Measurements from ENCODE around the gene PSMD7.

PSMD7 gene

GRCh38 chr16:74305281-74305680 is 8.7 kb downstream of the PSMD7 start:
- Histone ChIP-seq H2BK15ac (ENCODE audit: low read depth, poor library complexity, severe bottlenecking) (no peak overlapping the region), H3K4ac (ENCODE audit: low read depth in 1 of 2, low read length in 2 of 2) (peak overlapping the region in 1 of 2 experiments; percentile 16), H3K9me3 (ENCODE audit: control insufficient read depth, low read length) (no peaks in the 10 kb centered on the region), H3K14ac (ENCODE audit: low read length in 2 of 2) (no peak overlapping the region), H4K8ac (ENCODE audit: low read length) (no peak overlapping the region), H3K27me3 (ENCODE audit: control insufficient read depth in 1 of 2, insufficient read depth in 1 of 2, low read length in 2 of 2) (no peaks in the 10 kb centered on the region), H3K36me3 (ENCODE audit: control insufficient read depth in 1 of 2, insufficient read depth in 2 of 2, low read depth in 1 of 2, low read length in 2 of 2) (peaks cover 33 to 75% of the 10 kb centered on the region in 2 experiments), H3K18ac (ENCODE audit: low read depth in 1 of 2, low read length in 2 of 2) (no peak overlapping the region), H3K9ac (ENCODE audit: low read length) (no peak overlapping the region), H2BK120ac (ENCODE audit: low read depth, low read length) (no peak overlapping the region), H3K23ac (ENCODE audit: low read length in 2 of 2) (no peak overlapping the region), H3K4me1 (ENCODE audit: control insufficient read depth, insufficient read depth, low read depth, low read length) (no peaks in the 10 kb centered on the region), H3K79me1 (replicated peaks; ENCODE audit: low read length, poor library complexity, severe bottlenecking) (peaks cover 19% of the 10 kb centered on the region), H3K4me3 (ENCODE audit: insufficient read depth in 1 of 2, low read depth in 1 of 2, low read length in 2 of 2) (no peak overlapping the region), H2BK12ac (ENCODE audit: low read length in 2 of 2) (no peak overlapping the region), H2BK5ac (ENCODE audit: low read depth, low read length, poor library complexity, severe bottlenecking) (no peak overlapping the region), H4K91ac (ENCODE audit: low read length) (no peak overlapping the region), H2AK5ac (ENCODE audit: low read length, severe bottlenecking) (no peak overlapping the region), H3K27ac (ENCODE audit: low read length, poor library complexity, severe bottlenecking) (no peak overlapping the region), H2AFZ (ENCODE audit: low read depth, low read length) (no peak overlapping the region), H3K4me2 (ENCODE audit: low read length, poor library complexity, severe bottlenecking) (no peak overlapping the region)
- DNase-seq: no peak
- 96% methylated on average over 11 of the region's 11 CpGs for WGBS

- Histone ChIP-seq H2BK5ac (ENCODE audit: low read depth, low read length, poor library complexity, severe bottlenecking) (no peak overlapping the region), H3K4ac (ENCODE audit: low read depth in 1 of 2, low read length in 2 of 2) (no peak overlapping the region), H3K4me1 (ENCODE audit: control insufficient read depth, insufficient read depth, low read depth, low read length) (no peaks in the 10 kb centered on the region), H3K9ac (ENCODE audit: low read length) (no peak overlapping the region), H3K18ac (ENCODE audit: low read depth in 1 of 2, low read length in 2 of 2) (no peak overlapping the region), H3K4me2 (ENCODE audit: low read length, poor library complexity, severe bottlenecking) (no peak overlapping the region), H3K23ac (ENCODE audit: low read length in 2 of 2) (no peak overlapping the region), H2AFZ (ENCODE audit: low read depth, low read length) (no peak overlapping the region), H2AK5ac (ENCODE audit: low read length, severe bottlenecking) (no peak overlapping the region), H4K8ac (ENCODE audit: low read length) (no peak overlapping the region), H2BK12ac (ENCODE audit: low read length in 2 of 2) (no peak overlapping the region), H3K14ac (ENCODE audit: low read length in 2 of 2) (no peak overlapping the region), H3K27me3 (ENCODE audit: control insufficient read depth in 1 of 2, insufficient read depth in 1 of 2, low read length in 2 of 2) (no peaks in the 10 kb centered on the region), H3K27ac (ENCODE audit: low read length, poor library complexity, severe bottlenecking) (no peak overlapping the region), H3K36me3 (ENCODE audit: control insufficient read depth in 1 of 2, insufficient read depth in 2 of 2, low read depth in 1 of 2, low read length in 2 of 2) (peaks cover 33 to 66% of the 10 kb centered on the region in 2 experiments), H3K9me3 (ENCODE audit: control insufficient read depth, low read length) (no peaks in the 10 kb centered on the region), H3K79me1 (replicated peaks; ENCODE audit: low read length, poor library complexity, severe bottlenecking) (peaks cover 14% of the 10 kb centered on the region), H2BK15ac (ENCODE audit: low read depth, poor library complexity, severe bottlenecking) (no peak overlapping the region), H4K91ac (ENCODE audit: low read length) (no peak overlapping the region), H3K4me3 (ENCODE audit: insufficient read depth in 1 of 2, low read depth in 1 of 2, low read length in 2 of 2) (no peak overlapping the region), H2BK120ac (ENCODE audit: low read depth, low read length) (no peak overlapping the region)
- no peak for DNase-seq
- WGBS: 79% methylated on average over 7 of the region's 8 CpGs
These were observed 9.6 kb downstream of the PSMD7 start for GRCh38 chr16:74305978-74306784.

GRCh38 chr16:74307383-74307782 is 10.8 kb downstream of the PSMD7 start:
- Histone ChIP-seq H2BK12ac (ENCODE audit: low read length in 2 of 2) (no peak overlapping the region), H3K4me2 (ENCODE audit: low read length, poor library complexity, severe bottlenecking) (no peak overlapping the region), H3K36me3 (ENCODE audit: control insufficient read depth in 1 of 2, insufficient read depth in 2 of 2, low read depth in 1 of 2, low read length in 2 of 2) (peaks cover 31 to 54% of the 10 kb centered on the region in 2 experiments), H2AK5ac (ENCODE audit: low read length, severe bottlenecking) (no peak overlapping the region), H3K4me1 (ENCODE audit: control insufficient read depth, insufficient read depth, low read depth, low read length) (no peaks in the 10 kb centered on the region), H4K8ac (ENCODE audit: low read length) (no peak overlapping the region), H2BK15ac (ENCODE audit: low read depth, poor library complexity, severe bottlenecking) (no peak overlapping the region), H3K27ac (ENCODE audit: low read length, poor library complexity, severe bottlenecking) (no peak overlapping the region), H3K14ac (ENCODE audit: low read length in 2 of 2) (no peak overlapping the region), H2AFZ (ENCODE audit: low read depth, low read length) (no peak overlapping the region), H3K9ac (ENCODE audit: low read length) (no peak overlapping the region), H2BK120ac (ENCODE audit: low read depth, low read length) (no peak overlapping the region), H3K23ac (ENCODE audit: low read length in 2 of 2) (no peak overlapping the region), H3K4me3 (ENCODE audit: insufficient read depth in 1 of 2, low read depth in 1 of 2, low read length in 2 of 2) (no peak overlapping the region), H3K9me3 (ENCODE audit: control insufficient read depth, low read length) (no peaks in the 10 kb centered on the region), H3K79me1 (replicated peaks; ENCODE audit: low read length, poor library complexity, severe bottlenecking) (peaks cover 12% of the 10 kb centered on the region), H3K18ac (ENCODE audit: low read depth in 1 of 2, low read length in 2 of 2) (no peak overlapping the region), H3K27me3 (ENCODE audit: control insufficient read depth in 1 of 2, insufficient read depth in 1 of 2, low read length in 2 of 2) (no peaks in the 10 kb centered on the region), H3K4ac (ENCODE audit: low read depth in 1 of 2, low read length in 2 of 2) (no peak overlapping the region), H2BK5ac (ENCODE audit: low read depth, low read length, poor library complexity, severe bottlenecking) (no peak overlapping the region), H4K91ac (ENCODE audit: low read length) (no peak overlapping the region)
- 97% methylated on average over 6 of the region's 6 CpGs for WGBS
- no peak for DNase-seq

- Histone ChIP-seq H2BK15ac (ENCODE audit: low read depth, poor library complexity, severe bottlenecking) (no peak overlapping the region), H2BK12ac (ENCODE audit: low read length in 2 of 2) (no peak overlapping the region), H3K9me3 (ENCODE audit: control insufficient read depth, low read length) (no peaks in the 10 kb centered on the region), H2BK120ac (ENCODE audit: low read depth, low read length) (no peak overlapping the region), H3K4me3 (ENCODE audit: insufficient read depth in 1 of 2, low read depth in 1 of 2, low read length in 2 of 2) (no peak overlapping the region), H3K4me2 (ENCODE audit: low read length, poor library complexity, severe bottlenecking) (no peak overlapping the region), H3K14ac (ENCODE audit: low read length in 2 of 2) (no peak overlapping the region), H2AFZ (ENCODE audit: low read depth, low read length) (no peak overlapping the region), H2AK5ac (ENCODE audit: low read length, severe bottlenecking) (no peak overlapping the region), H3K4ac (ENCODE audit: low read depth in 1 of 2, low read length in 2 of 2) (no peak overlapping the region), H3K27me3 (ENCODE audit: control insufficient read depth in 1 of 2, insufficient read depth in 1 of 2, low read length in 2 of 2) (no peaks in the 10 kb centered on the region), H4K91ac (ENCODE audit: low read length) (no peak overlapping the region), H4K8ac (ENCODE audit: low read length) (no peak overlapping the region), H3K4me1 (ENCODE audit: control insufficient read depth, insufficient read depth, low read depth, low read length) (no peaks in the 10 kb centered on the region), H2BK5ac (ENCODE audit: low read depth, low read length, poor library complexity, severe bottlenecking) (no peak overlapping the region), H3K23ac (ENCODE audit: low read length in 2 of 2) (no peak overlapping the region), H3K18ac (ENCODE audit: low read depth in 1 of 2, low read length in 2 of 2) (no peak overlapping the region), H3K9ac (ENCODE audit: low read length) (no peak overlapping the region), H3K27ac (ENCODE audit: low read length, poor library complexity, severe bottlenecking) (no peak overlapping the region), H3K36me3 (ENCODE audit: control insufficient read depth in 1 of 2, insufficient read depth in 2 of 2, low read depth in 1 of 2, low read length in 2 of 2) (peaks cover 12 to 30% of the 10 kb centered on the region in 2 experiments), H3K79me1 (replicated peaks; ENCODE audit: low read length, poor library complexity, severe bottlenecking) (peaks cover 3% of the 10 kb centered on the region)
- 71% methylated on average over 14 of the region's 15 CpGs for WGBS
- DNase-seq: peak; percentile 65
These were observed 13.5 kb downstream of the PSMD7 start for GRCh38 chr16:74309789-74310781.
